HCT116 (cell line): ENCODE measurements around the gene ALAS1. TPM values are rescaled to one million over a fixed set of nuclear protein-coding genes. Genes with fewer than 3 reads are reported as not detected.

Source experiments
- ATAC-seq: fragments of 200-7000 bp; cut with Tn5 transposase; 2 replicates; pipeline ENCODE4 v1.9.1; 2020; ENCODE audit warnings: mild to moderate bottlenecking, moderate library complexity
- BruUV-seq: library from RNA; stranded (reverse); fragments of 400-500 nt; replicated peaks from 2 replicates; lab custom pipeline; 2021; lab: Mats Ljungman, UMichigan
- CTCF ChIA-PET: fragments of 300-600 bp; sonication (Branson Sonifier 250); formaldehyde crosslinking; loops from one replicate; lab custom pipeline; 2021; ENCODE audit warnings: antibody characterized with exemption; lab: Charles Lee
- POLR2A ChIA-PET: fragments of 300-600, 350-600 bp; sonication (Branson Sonifier 250); formaldehyde crosslinking; loops from one replicate; lab custom pipeline; 2021; ENCODE audit warnings: antibody characterized with exemption; lab: Charles Lee
- RAD21 ChIA-PET, 2 experiments: fragments of 300-600 bp; sonication (Branson Sonifier 250); formaldehyde crosslinking; loops; one replicate each; lab custom pipeline; 2023; ENCODE audit warnings: low total read pairs in 2 of 2; ENCODE audit not compliant: uncharacterized antibody in 2 of 2, unreplicated experiment in 2 of 2, low non-redundant PET in 1 of 2; lab: Charles Lee
- DNase-seq: peaks from one replicate; pipeline ENCODE4 v3.0.0-alpha.2; 2010; ENCODE audit warnings: low read depth, low spot score
- H2AFZ ChIP-seq: fragments of 200-600 bp; shearing (Covaris generic), sonication (generic); 2 replicates; pipeline ENCODE4 v1.6.1; 2017; ENCODE audit warnings: low read depth, mixed run types, mixed read lengths, antibody characterized with exemption, low read length; ENCODE audit not compliant: poor library complexity, severe bottlenecking
- H3K27ac ChIP-seq: 2 replicates; pipeline ENCODE4 v1.5.1; 2012; ENCODE audit warnings: low read depth, low read length
- H3K27me3 ChIP-seq: fragments of 200-600 bp; sonication (generic); 2 replicates; pipeline ENCODE4 v1.6.1; 2016; ENCODE audit warnings: mixed run types, low read length, mixed read lengths; ENCODE audit not compliant: insufficient read depth
- H3K36me3 ChIP-seq, 2 experiments: fragments of 200-500 bp in 1 of 2; fragments of 200-600 bp in 1 of 2; sonication (Bioruptor generic) in 1 of 2; sonication (generic) in 1 of 2; 2 replicates each; pipeline versions ENCODE4 v1.5.1 to v1.6.1; 2014 to 2016; ENCODE audit warnings: low read length in 2 of 2, inconsistent platforms in 1 of 2, mixed read lengths in 1 of 2, mixed run types in 1 of 2; ENCODE audit not compliant: insufficient read depth in 2 of 2, control insufficient read depth in 1 of 2
- H3K4me1 ChIP-seq, 2 experiments: fragments of 200-600 bp in 1 of 2; sonication (generic) in 1 of 2; 2 replicates each; pipeline versions ENCODE4 v1.5.1 to v1.6.1; 2012 to 2017; ENCODE audit warnings: low read length in 2 of 2, inconsistent platforms in 1 of 2, mild to moderate bottlenecking in 1 of 2, mixed read lengths in 1 of 2, mixed run types in 1 of 2, moderate library complexity in 1 of 2; ENCODE audit not compliant: insufficient read depth in 2 of 2, control insufficient read depth in 1 of 2
- H3K4me2 ChIP-seq: fragments of 200-600 bp; sonication (generic); 2 replicates; pipeline ENCODE4 v1.6.1; 2017; ENCODE audit warnings: mixed run types, low read length, mixed read lengths
- H3K4me3 ChIP-seq, 2 experiments: fragments of 200-600 bp in 1 of 2; sonication (generic) in 1 of 2; replicated peaks in 1 of 2; 2 replicates each; pipeline ENCODE4 v1.5.1; 2011 to 2016; ENCODE audit warnings: low read length in 2 of 2, control low read depth in 1 of 2, low read depth in 1 of 2, mild to moderate bottlenecking in 1 of 2, mixed read lengths in 1 of 2, mixed run types in 1 of 2
- H3K79me2 ChIP-seq: fragments of 200-600 bp; sonication (generic); 2 replicates; pipeline ENCODE4 v1.6.1; 2017; ENCODE audit warnings: mild to moderate bottlenecking, mixed run types, low read length, moderate library complexity, mixed read lengths; ENCODE audit not compliant: insufficient read depth
- H3K9ac ChIP-seq: fragments of 200-600 bp; sonication (generic); 2 replicates; pipeline ENCODE4 v1.6.1; 2016; ENCODE audit warnings: low read length, mixed read lengths
- H3K9me2 ChIP-seq: fragments of 200-600 bp; sonication (generic), shearing (Covaris generic); 2 replicates; pipeline ENCODE4 v1.6.1; 2017; ENCODE audit warnings: mixed run types, mild to moderate bottlenecking, moderate library complexity; ENCODE audit not compliant: insufficient read depth
- H3K9me3 ChIP-seq, 2 experiments: fragments of 200-500 bp in 1 of 2; fragments of 200-600 bp in 1 of 2; sonication (Bioruptor generic) in 1 of 2; sonication (generic) in 1 of 2; 2 replicates each; pipeline ENCODE4 v1.6.1; 2014 to 2017; ENCODE audit warnings: low read length in 2 of 2, mixed read lengths in 2 of 2, inconsistent platforms in 1 of 2, low read depth in 1 of 2, mild to moderate bottlenecking in 1 of 2, mixed run types in 1 of 2, moderate library complexity in 1 of 2; ENCODE audit not compliant: control insufficient read depth in 1 of 2, insufficient read depth in 1 of 2
- H4K20me1 ChIP-seq: fragments of 200-600 bp; sonication (generic), shearing (Covaris generic); 2 replicates; pipeline ENCODE4 v1.6.1; 2017; ENCODE audit warnings: mixed run types, mild to moderate bottlenecking, moderate library complexity; ENCODE audit not compliant: insufficient read depth
- ATF3 ChIP-seq: IDR thresholded peaks from 2 replicates; pipeline ENCODE4 v1.6.1; 2012
- CBX3 ChIP-seq: IDR thresholded peaks from 2 replicates; pipeline ENCODE4 v1.6.1; 2012; ENCODE audit warnings: low read depth
- CTCF ChIP-seq, 3 experiments: fragments of 200-600 bp in 1 of 3; sonication (generic) in 1 of 3; IDR thresholded peaks in 2 of 3; conservative IDR thresholded peaks in 1 of 3; 2 replicates each; pipeline ENCODE4 v1.5.1; 2012 to 2017; ENCODE audit warnings: low read depth in 2 of 3, low read length in 2 of 3, antibody characterized with exemption in 1 of 3, borderline replicate concordance in 1 of 3, control low read depth in 1 of 3, mild to moderate bottlenecking in 1 of 3, mixed read lengths in 1 of 3, mixed run types in 1 of 3, moderate library complexity in 1 of 3; ENCODE audit not compliant: insufficient read depth in 1 of 3
- EGR1 ChIP-seq: IDR thresholded peaks from 2 replicates; pipeline ENCODE4 v1.6.1; 2012; ENCODE audit warnings: low read depth
- EZH2 ChIP-seq: fragments of 200-600 bp; sonication (generic); IDR thresholded peaks from 2 replicates; pipeline ENCODE4 v1.6.1; 2017; ENCODE audit warnings: antibody characterized with exemption, mixed run types
- EZH2phosphoT487 ChIP-seq: fragments of 200-600 bp; IDR thresholded peaks from 2 replicates; pipeline ENCODE4 v1.6.1; 2018; ENCODE audit warnings: antibody characterized with exemption, borderline replicate concordance
- FOSL1 ChIP-seq: IDR thresholded peaks from 2 replicates; pipeline ENCODE4 v1.6.1; 2012; ENCODE audit warnings: low read depth
- POLR2A ChIP-seq: IDR thresholded peaks from 2 replicates; pipeline ENCODE4 v1.7.0; 2011; ENCODE audit warnings: borderline replicate concordance; ENCODE audit not compliant: insufficient read depth, insufficient read length; ENCODE audit errors: extremely low read depth
- RAD21 ChIP-seq: IDR thresholded peaks from 2 replicates; pipeline ENCODE4 v1.6.1; 2012; ENCODE audit warnings: low read depth, mild to moderate bottlenecking
- REST ChIP-seq: IDR thresholded peaks from 2 replicates; pipeline ENCODE4 v1.6.1; 2012; ENCODE audit warnings: low read depth
- SP1 ChIP-seq: IDR thresholded peaks from 2 replicates; pipeline ENCODE4 v1.6.1; 2012; ENCODE audit warnings: low read depth
- TCF7L2 ChIP-seq: IDR thresholded peaks from 2 replicates; pipeline ENCODE4 v1.7.0; 2011; ENCODE audit warnings: borderline replicate concordance, inconsistent platforms; ENCODE audit not compliant: insufficient read depth, insufficient read length; ENCODE audit errors: extremely low read depth
- ZNF274 ChIP-seq: fragments of 200-500 bp; sonication (Bioruptor generic); IDR thresholded peaks from 2 replicates; pipeline ENCODE4 v1.6.1; 2014; ENCODE audit warnings: mild to moderate bottlenecking, low read depth, low read length, inconsistent platforms
- intact Hi-C: fragments of 100-400 bp; cut with micrococcal nuclease; formaldehyde crosslinking; loops from 2 replicates; pipeline ENCODE4 v1.10.0; 2022
- total RNA-seq: library from RNA; stranded (reverse); gene quantifications from one replicate; pipeline ENCODE4 v1.2.1, GENCODE V29; 2021; ENCODE audit not compliant: unreplicated experiment

Gene ALAS1
- total RNA-seq, 1 experiment from 2014 or later: 74.0 TPM

GRCh38 chr3:52259035-52259434 is 61.1 kb downstream of the ALAS1 start:
- RAD21 ChIA-PET: no interaction called here
- H3K9me3 ChIP-seq: no peaks in the 10 kb centered on the region
- POLR2A ChIA-PET: no interaction called here
- H3K4me1 ChIP-seq: no peaks in the 10 kb centered on the region
- no peak overlapping the region for H3K9ac ChIP-seq
- ATAC-seq: no peak
- peaks cover 71% of the 10 kb centered on the region for H3K79me2 ChIP-seq
- CTCF ChIA-PET: no interaction called here
- DNase-seq: no peak
- TF ChIP-seq EZH2phosphoT487 (no peak), POLR2A (no peak), EGR1 (no peak), EZH2 (no peak), CBX3 (no peak), ATF3 (no peak), ZNF274 (no peak), CTCF (IDR thresholded peaks at IDR 0.05 in 2 of 3, conservative IDR thresholded peaks at IDR 0.05 in 1 of 3; ENCODE audit: borderline replicate concordance in 1 of 3, insufficient read depth in 1 of 3, low read depth in 2 of 3, low read length in 2 of 3) (no peak), SP1 (no peak)
- no peak overlapping the region for H3K27ac ChIP-seq
- BruUV-seq: no TSS peak
- H3K36me3 ChIP-seq: peaks cover 83 to 84% of the 10 kb centered on the region in 2 experiments
- peaks cover 3% of the 10 kb centered on the region; the same call in 1 of the 2 replicates for H4K20me1 ChIP-seq
- no peaks in the 10 kb centered on the region for H3K27me3 ChIP-seq
- no peak overlapping the region for H3K4me3 ChIP-seq
- no peaks in the 10 kb centered on the region for H3K9me2 ChIP-seq
- no peak overlapping the region for H3K4me2 ChIP-seq
- no peak overlapping the region for H2AFZ ChIP-seq
- intact Hi-C loops: no loop called here

GRCh38 chr3:52259448-52259847 is 61.5 kb downstream of the ALAS1 start:
- H3K9me2 ChIP-seq: no peaks in the 10 kb centered on the region
- RAD21 ChIA-PET: no interaction called here
- no peak for ATAC-seq
- DNase-seq: no peak
- H3K9me3 ChIP-seq: no peaks in the 10 kb centered on the region
- BruUV-seq: no TSS peak
- H3K4me3 ChIP-seq: no peak overlapping the region
- peaks cover 3% of the 10 kb centered on the region; the same call in 1 of the 2 replicates for H4K20me1 ChIP-seq
- POLR2A ChIA-PET: no interaction called here
- H2AFZ ChIP-seq: no peak overlapping the region
- intact Hi-C loops: no loop called here
- no peak overlapping the region for H3K9ac ChIP-seq
- H3K27ac ChIP-seq: no peak overlapping the region
- peaks cover 76% of the 10 kb centered on the region for H3K79me2 ChIP-seq
- CTCF ChIA-PET: interaction anchor here (1.2 kb wide), 1 partner anchor 11 kb away, joined by 3 read pairs; no protein-coding TSS in a partner anchor
- TF ChIP-seq FOSL1 (no peak), RAD21 (no peak), ATF3 (no peak), TCF7L2 (no peak), REST (no peak), SP1 (no peak)
- no peaks in the 10 kb centered on the region for H3K4me1 ChIP-seq
- no peak overlapping the region for H3K4me2 ChIP-seq
- H3K27me3 ChIP-seq: no peaks in the 10 kb centered on the region
- peaks cover 81 to 83% of the 10 kb centered on the region in 2 experiments for H3K36me3 ChIP-seq
